HL-60/S4 (cell line): Measurements from ENCODE around the gene TCEA3.

Experiments
- in situ Hi-C: fragments of 300-500 bp; cut with MboI; formaldehyde crosslinking; loops from 2 replicates; pipeline ENCODE4 v1.14.3; 2022; ENCODE audit warnings: low sequenced_read_pairs

TCEA3 gene

DNA sequence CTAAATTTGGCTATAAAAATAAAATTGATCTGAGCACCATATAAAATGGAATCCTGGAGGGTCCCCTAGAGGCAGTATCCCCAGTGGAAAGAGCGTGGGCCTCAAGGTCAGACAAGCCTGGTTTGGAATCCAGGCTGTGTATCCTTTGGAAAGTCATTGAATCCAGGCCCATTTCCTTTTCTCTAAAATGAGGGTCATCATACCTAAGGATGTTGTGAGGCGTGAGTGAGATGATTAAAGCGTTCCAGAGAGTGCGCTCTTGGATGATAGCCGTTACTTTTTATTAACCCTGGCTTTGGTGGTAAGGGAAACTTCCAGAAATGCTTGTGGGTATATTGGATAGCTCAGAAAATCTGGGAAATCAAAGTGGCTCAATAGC is 54.2 kb downstream of the TCEA3 start:
- in situ Hi-C loops, result no loop called here

DNA sequence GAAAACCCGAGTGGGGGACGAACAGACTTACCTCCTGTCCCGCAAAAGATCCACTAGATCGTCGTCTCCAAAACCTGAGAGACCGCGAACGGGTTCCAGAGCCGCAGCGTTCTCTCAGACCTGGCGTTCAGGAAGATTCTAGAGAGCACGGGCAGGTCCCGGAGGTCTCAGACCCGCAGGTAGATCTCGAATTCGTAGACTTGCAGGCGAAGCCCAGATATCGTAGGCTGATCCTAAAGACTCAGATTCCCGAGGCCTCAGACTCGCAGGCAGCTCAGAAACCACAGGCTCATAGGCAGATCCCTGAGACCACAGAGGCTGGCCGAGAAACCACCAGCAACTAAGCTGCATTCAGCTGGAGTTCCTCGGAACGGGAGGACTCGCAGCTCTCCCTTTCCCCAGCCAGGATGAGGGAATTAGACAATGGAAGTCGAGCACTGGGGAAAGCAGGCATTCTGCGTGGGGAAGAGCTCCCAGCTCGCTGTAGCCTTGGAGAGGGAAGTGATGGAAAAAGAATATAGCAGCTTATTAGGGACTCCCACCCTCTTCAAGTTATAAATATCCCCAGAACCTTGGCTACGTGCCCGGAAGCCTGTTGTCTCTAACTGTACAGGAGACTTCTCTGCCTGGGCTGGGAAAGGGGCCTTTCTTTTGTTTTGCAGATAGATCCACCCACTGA is 55.1 kb downstream of the TCEA3 start, which contains the start of gene ZNF436:
TSS of gene ZNF436 (minus strand) at position 502 of the 679 bp plus-strand sequence. CDS start 1,831 bp downstream, outside the sequence.
- in situ Hi-C loops, result no loop called here

DNA sequence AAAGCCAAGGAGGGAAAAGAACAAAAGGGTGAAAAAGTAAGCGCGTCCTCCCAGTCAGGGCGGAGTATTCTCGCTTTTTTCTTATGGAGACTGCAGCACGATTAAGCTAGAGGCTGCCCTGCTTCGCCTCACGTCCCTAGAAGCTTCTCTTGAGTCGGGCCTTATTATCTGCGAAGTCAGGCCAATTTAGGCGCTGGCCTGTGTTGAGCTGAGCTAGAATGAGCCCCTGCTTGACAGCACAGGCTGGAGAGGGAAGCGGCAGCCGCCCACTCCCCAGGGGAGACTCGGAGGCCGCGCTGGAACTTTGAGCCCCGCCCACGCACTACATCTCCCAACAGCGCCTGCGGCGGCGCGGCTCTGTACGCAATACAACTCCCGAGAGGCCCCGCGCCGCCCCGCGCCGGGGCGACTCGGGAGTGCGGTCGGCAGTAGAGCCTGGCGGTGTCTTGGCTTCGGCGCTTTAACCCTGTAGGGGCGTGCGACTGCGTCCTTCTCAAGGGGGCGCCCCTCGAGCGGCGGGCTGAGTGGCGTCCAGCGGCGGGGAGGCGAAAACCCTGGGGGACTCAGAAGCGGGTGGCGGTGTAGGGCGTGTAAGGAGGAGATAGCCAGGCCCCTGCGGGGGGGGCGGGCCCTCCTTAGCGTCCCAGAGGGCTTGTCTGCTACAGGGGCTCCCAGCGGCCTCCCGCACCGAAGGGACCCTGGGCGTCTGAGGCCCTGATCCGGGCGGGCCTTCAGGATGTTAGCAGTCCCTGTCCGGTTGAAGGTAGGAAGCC is 55.8 kb downstream of the TCEA3 start:
- in situ Hi-C loops, result no loop called here

DNA sequence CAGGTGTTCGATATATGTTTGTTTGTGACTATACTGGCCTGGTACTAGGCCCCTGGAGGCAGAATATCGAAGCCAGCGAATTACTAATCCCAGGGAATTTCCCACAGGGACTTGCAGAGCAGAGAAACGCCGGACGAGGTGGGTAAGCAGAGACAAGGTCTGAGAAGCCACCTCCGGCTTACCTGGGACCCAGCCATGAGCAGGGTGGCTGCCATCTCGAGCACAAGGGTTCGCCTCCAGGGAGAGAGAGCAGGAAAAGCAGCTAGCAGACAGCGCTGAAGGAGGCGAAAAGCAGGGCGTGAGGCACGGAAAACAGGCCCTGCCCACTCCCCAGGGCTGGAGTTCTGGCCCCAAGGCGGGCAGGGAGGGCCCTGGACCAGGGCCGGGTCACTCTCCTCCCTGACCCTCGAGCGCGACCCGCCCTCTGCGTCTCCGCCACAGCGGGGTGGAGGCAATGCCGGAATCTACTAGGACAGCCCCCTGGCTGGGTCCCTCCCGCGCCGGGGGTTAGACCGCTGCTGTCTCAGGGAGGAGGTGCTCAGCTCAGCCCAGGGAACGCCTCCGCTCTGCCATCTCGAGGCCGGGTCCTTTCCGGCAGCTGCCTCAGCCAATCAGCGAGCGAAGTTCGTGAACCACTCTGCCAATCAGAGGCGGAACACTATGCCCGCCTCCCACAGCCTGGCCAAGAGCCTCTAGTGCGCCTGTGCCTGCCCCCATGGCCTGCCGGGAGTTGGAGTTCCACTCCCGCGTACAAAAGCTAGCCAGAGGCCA is 56.6 kb downstream of the TCEA3 start:
- in situ Hi-C loops, result no loop called here

DNA sequence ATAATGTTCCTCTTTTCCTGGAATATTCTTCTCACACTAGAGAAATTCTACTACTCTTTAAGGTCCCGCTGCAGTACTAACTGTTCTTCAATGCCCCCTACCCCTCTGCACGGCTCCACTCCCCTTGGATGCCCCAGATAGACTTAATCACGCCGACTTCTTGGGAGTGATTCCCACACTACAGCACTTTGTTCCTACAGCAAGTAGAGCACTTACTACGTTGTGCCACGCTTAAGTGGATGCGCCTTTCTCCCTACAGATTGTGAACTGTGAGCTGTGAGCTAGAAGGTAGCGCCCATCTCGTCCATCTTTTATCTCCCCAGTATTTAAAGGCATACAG is 57.1 kb downstream of the TCEA3 start:
- in situ Hi-C loops, result no loop called here

DNA sequence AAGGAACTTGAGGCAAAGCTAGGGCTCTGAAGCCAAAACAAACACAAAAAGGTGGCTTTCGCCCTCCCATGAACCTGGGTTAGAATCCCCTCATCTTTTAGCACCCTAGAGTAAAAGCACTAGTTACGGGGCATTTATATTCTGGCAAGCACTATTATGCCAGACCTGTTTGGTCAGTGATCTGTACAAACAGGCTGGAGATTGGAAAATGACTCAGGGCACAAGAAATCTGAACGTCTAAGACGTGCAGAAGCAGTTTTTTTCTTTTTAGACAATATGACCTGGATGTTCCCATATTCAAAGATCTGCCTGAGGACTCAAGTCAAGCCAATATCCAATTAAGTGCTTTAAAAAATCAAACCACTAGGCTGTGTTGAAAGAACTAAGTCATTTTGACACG is 58.0 kb downstream of the TCEA3 start:
- in situ Hi-C loops, result no loop called here

DNA sequence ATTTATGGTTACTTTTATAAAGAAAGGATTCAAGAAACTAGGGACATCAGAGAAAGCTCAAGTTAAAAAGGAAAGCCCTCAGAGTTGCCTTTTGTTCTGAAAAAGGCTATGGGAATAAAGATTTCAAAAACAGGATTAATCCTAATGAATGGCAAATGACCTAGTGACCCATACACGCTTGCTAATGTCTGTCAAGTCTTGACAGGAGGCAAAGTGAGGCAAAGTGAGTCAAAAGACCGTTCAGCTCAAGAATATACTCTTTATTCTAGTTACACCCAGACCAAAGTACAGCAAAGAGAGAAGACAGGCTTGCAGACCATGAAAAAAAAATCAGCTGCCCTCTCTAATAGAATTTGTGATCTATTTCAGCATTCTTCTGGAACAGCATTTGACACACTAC is 58.4 kb downstream of the TCEA3 start:
- in situ Hi-C loops, result no loop called here

DNA sequence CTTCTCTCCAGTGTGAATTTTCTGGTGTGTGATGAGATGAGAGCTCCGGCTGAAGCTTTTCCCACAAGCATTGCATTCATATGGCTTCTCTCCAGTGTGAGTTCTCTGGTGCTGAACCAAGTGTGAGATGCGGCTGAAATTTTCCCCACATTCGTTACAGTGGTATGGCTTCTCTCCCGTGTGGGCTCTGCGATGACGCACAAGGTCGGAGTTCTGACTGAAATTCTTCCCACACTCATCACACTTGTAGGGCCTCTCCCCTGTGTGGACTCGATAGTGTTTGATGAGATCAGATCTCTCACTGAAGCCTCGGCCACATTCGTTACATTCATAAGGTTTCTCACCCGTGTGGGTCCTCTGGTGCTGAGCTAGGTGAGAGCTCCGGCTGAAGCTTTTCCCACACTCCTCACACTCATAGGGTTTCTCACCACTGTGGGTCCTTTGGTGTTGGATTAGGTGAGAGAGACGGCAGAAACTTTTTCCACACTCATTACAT is 62.3 kb downstream of the TCEA3 start:
- in situ Hi-C loops, result no loop called here

DNA sequence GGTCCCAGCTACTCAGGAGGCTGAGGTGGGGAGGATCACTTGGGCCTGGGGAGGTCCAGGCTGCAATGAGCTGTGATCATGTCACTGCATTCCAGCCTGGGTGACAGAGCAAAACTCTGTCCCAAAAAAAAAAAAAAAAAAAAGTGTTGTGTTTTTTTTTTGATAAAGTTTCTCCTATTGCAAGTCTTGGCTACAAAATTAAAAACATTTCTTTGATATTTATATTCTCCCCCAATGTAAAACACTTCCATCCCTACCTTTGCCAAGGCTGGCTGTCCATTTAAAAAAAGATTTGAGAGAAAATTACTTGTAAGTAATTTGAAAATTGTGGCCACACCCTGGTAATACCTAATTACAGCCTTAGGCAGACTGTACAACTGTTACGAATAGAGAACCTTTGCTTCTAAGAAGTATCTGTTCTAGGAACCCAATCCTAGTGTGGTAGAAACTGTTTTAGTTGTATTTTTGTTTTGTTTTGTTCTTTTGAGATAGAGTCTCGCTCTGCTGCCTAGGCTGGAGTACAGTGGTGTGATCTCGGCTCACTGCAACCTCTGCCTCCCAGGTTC is 66.2 kb downstream of the TCEA3 start:
- in situ Hi-C loops, result no loop called here

DNA sequence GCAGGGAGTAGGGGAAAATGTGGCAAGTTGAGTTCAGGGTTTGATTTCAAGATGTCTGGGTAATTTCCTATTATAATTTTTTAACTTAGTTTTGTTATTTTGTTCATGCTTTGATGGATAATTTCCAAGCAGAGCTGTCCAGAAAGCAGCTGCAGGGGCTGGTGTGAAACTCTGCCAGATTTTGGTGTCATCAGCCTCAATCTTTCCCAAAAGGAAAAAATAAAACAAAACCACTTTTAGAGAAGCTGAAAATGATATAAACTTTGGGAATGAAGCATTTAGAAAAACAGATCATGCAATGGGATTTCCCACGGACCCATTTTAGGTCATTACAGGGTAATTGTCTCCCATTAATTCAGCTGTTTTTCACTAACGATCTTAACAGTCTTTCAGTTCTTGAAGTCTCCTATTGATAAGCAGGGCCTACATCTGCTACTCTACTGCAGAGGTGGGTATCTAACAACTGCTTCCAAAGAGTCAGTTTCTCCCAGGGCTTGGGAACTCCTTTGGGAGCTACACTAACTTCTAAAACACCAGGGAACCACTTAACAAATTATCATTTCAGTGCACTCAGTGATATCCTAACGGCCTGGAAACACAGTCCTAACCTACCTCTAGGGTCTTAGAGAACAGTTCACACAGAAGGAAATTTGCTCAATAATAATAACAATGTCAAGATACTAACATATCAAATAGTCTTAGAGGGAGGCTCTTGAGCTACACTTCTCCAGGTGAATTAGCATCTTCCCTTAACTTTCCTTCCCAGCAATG is 67.2 kb downstream of the TCEA3 start:
- in situ Hi-C loops, result no loop called here

DNA sequence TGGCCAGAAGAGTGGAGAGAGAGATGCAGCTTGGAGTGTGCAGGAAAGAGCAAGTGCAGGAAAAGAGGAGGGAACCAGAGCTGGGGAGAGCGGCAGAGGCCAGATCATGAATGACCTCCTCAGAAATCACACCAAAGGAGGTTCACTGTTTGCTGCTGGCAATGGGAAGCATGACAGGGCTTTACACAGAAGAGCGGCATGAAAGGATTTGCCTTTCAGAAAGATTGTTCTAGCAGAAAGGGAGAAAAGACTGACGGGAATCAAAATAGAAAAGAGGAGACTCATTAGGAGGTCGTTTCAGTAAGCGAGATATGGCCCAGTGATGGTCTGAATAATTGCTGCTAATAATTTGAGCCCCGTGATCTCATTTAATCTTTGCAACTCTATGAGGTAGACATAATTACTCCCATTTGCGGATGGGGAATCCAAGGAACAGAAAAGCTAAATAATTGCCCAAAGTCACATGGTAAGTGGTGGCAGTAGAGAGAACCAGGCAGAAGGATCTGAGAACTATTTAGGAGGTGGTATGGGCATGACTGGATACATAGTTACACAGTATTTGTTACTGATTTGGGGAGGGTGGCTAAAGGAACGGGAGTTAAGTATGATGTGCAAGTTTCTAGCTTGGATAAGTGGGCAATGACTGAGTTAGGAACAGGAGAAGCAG is 67.9 kb downstream of the TCEA3 start:
- in situ Hi-C loops, result no loop called here

DNA sequence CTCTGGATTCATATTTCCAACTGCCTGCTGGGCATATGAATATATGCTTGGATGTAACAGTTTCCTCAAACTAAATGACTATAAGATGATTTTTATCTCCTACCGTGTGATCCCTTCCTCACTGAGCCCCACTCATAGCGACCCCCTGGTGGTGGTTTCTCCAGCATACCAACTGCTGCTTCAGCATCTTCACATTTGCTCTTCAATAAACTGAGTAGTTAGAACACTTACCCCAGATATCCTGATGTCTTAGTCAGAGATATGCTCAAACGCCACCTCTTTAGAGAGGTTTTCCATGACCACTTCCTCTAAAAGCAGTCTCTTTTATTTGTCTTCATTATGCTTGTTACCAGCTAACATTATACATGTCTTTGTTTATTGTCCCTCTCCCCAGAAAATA is 70.3 kb downstream of the TCEA3 start:
- in situ Hi-C loops, result no loop called here

DNA sequence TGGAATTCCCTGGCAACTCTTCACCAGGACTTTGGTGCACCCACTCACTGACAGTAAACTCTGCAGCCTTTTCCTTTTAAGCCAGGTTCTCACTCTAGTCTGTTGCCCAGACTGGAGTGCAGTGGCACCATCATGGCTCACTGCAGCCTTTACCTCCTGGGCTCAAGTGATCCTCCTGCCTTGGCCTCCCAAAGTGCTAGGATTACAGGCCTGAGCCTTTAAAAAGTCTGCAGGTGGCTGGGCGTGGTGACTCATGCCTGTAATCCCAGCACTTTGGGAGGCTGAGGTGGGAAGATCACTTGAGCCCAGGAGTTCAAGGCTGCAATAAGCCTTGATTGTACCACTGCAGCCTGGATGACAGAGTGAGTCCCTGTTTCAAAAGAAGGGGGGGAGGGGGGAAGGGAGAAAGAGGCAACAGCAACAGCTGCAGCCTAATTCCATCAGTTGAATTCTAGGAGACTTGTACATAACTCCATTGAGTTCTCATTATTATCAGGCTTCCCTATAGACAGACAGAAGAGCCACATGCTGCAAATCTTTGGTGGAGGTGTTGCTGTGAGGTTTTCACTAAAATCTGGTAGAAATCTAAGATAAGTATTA is 72.4 kb downstream of the TCEA3 start:
- in situ Hi-C loops, result no loop called here

DNA sequence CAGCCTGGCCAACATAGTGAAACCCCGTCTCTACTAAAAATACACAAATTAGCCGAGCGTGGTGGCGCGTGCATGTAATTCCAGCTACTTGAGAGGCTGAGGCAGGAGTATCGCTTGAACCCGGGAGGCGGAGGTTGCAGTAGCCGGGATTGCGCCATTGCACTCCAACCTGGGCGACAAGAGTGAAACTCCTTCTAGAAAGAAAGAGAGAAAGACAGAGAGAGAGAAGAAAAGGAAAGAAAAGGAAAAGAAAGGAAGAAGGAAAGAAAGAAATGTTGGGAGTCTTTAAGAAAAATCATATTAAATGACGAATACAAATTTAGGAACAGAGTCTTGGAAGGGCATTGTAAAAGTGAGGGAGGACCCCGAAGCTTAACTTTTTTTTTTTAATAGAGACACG is 78.6 kb downstream of the TCEA3 start:
- in situ Hi-C loops, result no loop called here

DNA sequence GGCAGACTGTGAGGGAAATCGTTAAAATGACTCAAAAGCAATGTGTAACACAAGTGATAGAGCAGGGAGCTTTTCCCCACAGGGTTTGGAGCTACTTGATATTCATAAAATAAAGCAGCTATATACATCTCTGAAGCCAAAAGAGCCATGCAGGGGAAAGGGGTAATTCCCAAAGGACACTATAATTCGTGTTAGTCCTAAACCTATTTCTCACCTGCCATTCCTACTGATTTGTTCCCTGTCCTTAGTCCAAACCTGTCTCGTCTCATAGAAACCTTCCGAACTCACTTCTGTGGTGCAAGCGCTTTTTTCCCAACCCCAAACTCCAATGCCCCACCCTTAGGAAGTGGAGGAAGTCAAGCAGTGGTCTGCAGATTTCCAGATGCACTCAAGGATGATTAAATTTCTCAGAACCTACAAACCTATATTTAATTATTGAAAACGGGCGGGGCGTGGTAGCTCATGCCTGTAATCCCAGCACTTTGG is 79.5 kb downstream of the TCEA3 start:
- in situ Hi-C loops, result no loop called here

DNA sequence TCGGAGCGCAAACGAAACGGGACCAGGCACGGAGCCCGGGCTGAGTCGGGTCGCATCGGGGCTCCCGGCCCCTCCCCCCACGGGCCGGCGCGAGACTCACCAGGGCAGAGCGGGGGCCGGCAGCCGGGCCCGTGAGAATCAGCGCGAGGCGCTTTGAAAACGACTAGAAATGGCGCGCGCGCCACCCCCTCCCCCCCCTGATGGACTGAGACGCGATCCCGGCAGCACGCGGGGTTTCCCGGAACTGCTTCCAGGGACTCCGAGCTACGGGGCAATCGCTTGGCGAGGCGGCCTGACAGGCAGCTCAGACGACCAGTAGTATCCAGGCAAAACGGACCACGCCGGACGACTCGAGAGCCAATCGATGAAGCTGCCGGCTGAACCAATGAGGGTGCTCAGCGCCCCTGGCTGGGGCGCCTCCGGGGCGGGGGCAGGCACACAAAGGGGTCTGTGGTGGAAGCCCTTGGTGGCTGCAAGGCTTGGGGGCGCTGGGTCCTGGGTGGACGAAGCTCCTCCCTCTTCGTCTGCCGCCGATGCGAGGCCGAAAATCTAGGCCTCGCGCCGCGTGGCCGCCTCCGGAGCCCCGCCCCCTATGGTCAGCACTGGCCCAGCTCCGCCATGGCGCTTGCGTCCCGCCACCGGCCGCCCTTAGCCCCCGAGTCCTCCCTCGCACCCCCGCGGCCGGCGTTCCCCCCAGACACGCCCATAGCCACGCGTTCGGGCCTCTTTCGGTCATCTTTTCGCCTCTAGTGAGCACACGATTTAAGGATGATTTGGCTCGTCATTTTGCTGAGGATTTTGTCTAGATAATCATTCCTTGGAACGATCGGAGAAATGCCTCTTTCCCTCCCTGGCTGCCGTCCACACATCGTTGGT is 80.2 kb downstream of the TCEA3 start, which contains the start of gene HNRNPR:
TSS of gene HNRNPR (minus strand) at position 174 of the 876 bp plus-strand sequence. CDS start 3,276 bp downstream, outside the sequence.
- in situ Hi-C loops, result no loop called here

DNA sequence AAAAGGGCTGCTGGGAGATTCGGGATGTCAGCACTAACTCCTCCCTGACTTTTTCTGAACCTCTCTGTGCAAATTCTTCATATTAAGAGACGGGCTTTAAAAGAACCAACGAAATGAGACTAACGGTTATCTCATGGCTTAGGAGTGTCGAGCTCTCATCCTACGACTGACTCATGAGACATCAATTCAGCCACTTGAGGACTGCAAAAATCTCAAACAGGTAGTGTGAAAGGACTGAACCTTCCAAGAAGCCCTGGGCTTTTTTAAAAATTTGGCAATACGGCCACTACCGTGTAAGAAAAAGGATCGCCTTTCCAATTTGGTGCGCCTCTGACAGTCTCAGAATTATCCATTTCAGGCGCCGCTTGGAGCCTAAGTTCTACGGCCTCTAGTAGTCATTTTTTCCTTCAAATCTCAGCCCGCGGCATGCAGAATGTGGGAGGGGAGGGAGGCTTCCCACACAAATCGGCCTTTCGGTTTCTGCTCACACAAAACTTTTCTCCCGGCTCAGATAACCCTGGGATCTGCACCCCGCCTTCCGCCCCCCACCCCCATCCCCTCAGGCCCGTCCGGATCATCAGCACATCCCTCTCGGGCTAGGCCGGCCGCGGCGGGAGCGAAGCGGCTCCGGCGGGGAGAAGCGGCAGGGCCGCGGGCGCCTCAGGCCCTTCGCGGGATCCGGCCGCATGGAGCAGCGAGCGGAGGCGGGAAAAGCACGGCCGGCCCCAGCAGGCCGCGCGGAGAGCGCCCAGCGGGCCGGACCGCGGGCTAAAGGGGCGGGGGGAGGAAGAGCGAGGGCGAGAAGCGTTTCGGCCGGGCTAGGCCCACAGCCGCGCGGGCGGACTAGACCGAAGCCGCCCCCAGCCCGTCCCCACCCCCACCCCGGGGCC is 81.1 kb downstream of the TCEA3 start:
- in situ Hi-C loops, result no loop called here
